SK-N-MC (cell line): ENCODE results near the gene DYNLRB1.

Experiments
- EZH2 ChIP-seq: fragments of 200-600 bp; sonication (generic); IDR thresholded peaks from one replicate; pipeline ENCODE4 v1.6.1; 2017; ENCODE audit warnings: antibody characterized with exemption
- FOXP2 ChIP-seq: optimal IDR thresholded peaks from 2 replicates; pipeline ENCODE3; 2011; ENCODE audit warnings: mild to moderate bottlenecking, moderate library complexity; ENCODE audit not compliant: insufficient read depth; ENCODE audit errors: extremely low read length, control extremely low read depth
- POLR2AphosphoS5 ChIP-seq: IDR thresholded peaks from 2 replicates; pipeline ENCODE4 v1.6.1; 2012; ENCODE audit warnings: mild to moderate bottlenecking, low read depth, low read length, borderline replicate concordance

- TF ChIP-seq POLR2AphosphoS5, result no peak
- no peak for TF ChIP-seq EZH2
- TF ChIP-seq FOXP2, result no peak
These were observed 37.2 kb downstream of the DYNLRB1 start for GRCh38 chr20:34553366-34553867.
